ENCODE measurements around the gene FAF1. TPM values are rescaled to one million over a fixed set of nuclear protein-coding genes. Genes with fewer than 3 reads are reported as not detected.

Gene FAF1
- total RNA-seq, 1 experiment from 2014 or later = 109 TPM

GRCh38 chr1:50427818-50428779 is 532.0 kb downstream of the FAF1 start:
- Histone ChIP-seq H3K27me3 (replicated peaks; ENCODE audit: insufficient read depth, low read depth, low read length, poor library complexity) (peaks cover 94% of the 10 kb centered on the region), H3K4me1 (ENCODE audit: insufficient read depth, low read length, poor library complexity, severe bottlenecking) (peaks cover 13% of the 10 kb centered on the region), H3K36me3 (ENCODE audit: insufficient read depth, low read length, poor library complexity, severe bottlenecking) (no peaks in the 10 kb centered on the region), H3K4me3 (ENCODE audit: low read depth, low read length, poor library complexity, severe bottlenecking) (peak overlapping the region; percentile 29), H3K9me3 (ENCODE audit: low read depth, low read length, poor library complexity, severe bottlenecking) (no peaks in the 10 kb centered on the region), H3K27ac (ENCODE audit: low read depth, low read length, poor library complexity, severe bottlenecking) (no peak overlapping the region)
- intact Hi-C loops (cut with micrococcal nuclease; ENCODE audit: unreplicated experiment) = no loop called here
- ChIA-PET POLR2A (ENCODE audit: low non-redundant PET) (no interaction called here), CTCF (no interaction called here)
- TF ChIP-seq CTCF (conservative IDR thresholded peaks at IDR 0.05; ENCODE audit: low read depth, low read length) (no peak), EZH2 (IDR thresholded peaks at IDR 0.05; ENCODE audit: borderline replicate concordance, low read depth, low read length, poor library complexity, severe bottlenecking) (peak; percentile 75)
- DNase-seq (ENCODE audit: low spot score) = no peak
- no TSS peak for BruUV-seq (replicated peaks)

GRCh38 chr1:50427086-50427817 is 532.8 kb downstream of the FAF1 start:
- CTCF ChIA-PET = no interaction called here

GRCh38 chr1:50426702-50427085 is 533.4 kb downstream of the FAF1 start:
- intact Hi-C loops (cut with micrococcal nuclease; ENCODE audit: unreplicated experiment) = no loop called here
- Histone ChIP-seq H3K36me3 (ENCODE audit: insufficient read depth, low read length, poor library complexity, severe bottlenecking) (no peaks in the 10 kb centered on the region), H3K4me1 (ENCODE audit: insufficient read depth, low read length, poor library complexity, severe bottlenecking) (peaks cover 13% of the 10 kb centered on the region), H3K4me3 (ENCODE audit: low read depth, low read length, poor library complexity, severe bottlenecking) (peak overlapping the region; percentile 29), H3K27me3 (replicated peaks; ENCODE audit: insufficient read depth, low read depth, low read length, poor library complexity) (peaks cover 100% of the 10 kb centered on the region), H3K27ac (ENCODE audit: low read depth, low read length, poor library complexity, severe bottlenecking) (no peak overlapping the region), H3K9me3 (ENCODE audit: low read depth, low read length, poor library complexity, severe bottlenecking) (no peaks in the 10 kb centered on the region)
- ChIA-PET POLR2A (ENCODE audit: low non-redundant PET) (no interaction called here), CTCF (no interaction called here)
- no peak for DNase-seq (ENCODE audit: low spot score)
- TF ChIP-seq CTCF (conservative IDR thresholded peaks at IDR 0.05; ENCODE audit: low read depth, low read length) = no peak
- no peak for TF ChIP-seq EZH2 (IDR thresholded peaks at IDR 0.05; ENCODE audit: borderline replicate concordance, low read depth, low read length, poor library complexity, severe bottlenecking)
- BruUV-seq (replicated peaks) = no TSS peak

More at GRCh38 chr1:50427086-50427817, 532.8 kb downstream of the FAF1 start:
- intact Hi-C loops (cut with micrococcal nuclease; ENCODE audit: unreplicated experiment) = no loop called here
- H3K27ac ChIP-seq (ENCODE audit: low read depth, low read length, poor library complexity, severe bottlenecking) = no peak overlapping the region
- H3K4me3 ChIP-seq (ENCODE audit: low read depth, low read length, poor library complexity, severe bottlenecking) = peak overlapping the region; percentile 29
- no peaks in the 10 kb centered on the region for H3K9me3 ChIP-seq (ENCODE audit: low read depth, low read length, poor library complexity, severe bottlenecking)
- peak; percentile 97 for TF ChIP-seq EZH2 (IDR thresholded peaks at IDR 0.05; ENCODE audit: borderline replicate concordance, low read depth, low read length, poor library complexity, severe bottlenecking)
- TF ChIP-seq CTCF (conservative IDR thresholded peaks at IDR 0.05; ENCODE audit: low read depth, low read length) = no peak
- H3K4me1 ChIP-seq (ENCODE audit: insufficient read depth, low read length, poor library complexity, severe bottlenecking) = peaks cover 13% of the 10 kb centered on the region
- POLR2A ChIA-PET (ENCODE audit: low non-redundant PET) = no interaction called here
- DNase-seq (ENCODE audit: low spot score) = no peak
- BruUV-seq (replicated peaks) = no TSS peak
- no peaks in the 10 kb centered on the region for H3K36me3 ChIP-seq (ENCODE audit: insufficient read depth, low read length, poor library complexity, severe bottlenecking)
- peaks cover 100% of the 10 kb centered on the region for H3K27me3 ChIP-seq (replicated peaks; ENCODE audit: insufficient read depth, low read depth, low read length, poor library complexity)
